ENCODE results near the gene ARHGEF7. TPM values are rescaled to one million over a fixed set of nuclear protein-coding genes. Genes with fewer than 3 reads are reported as not detected.

The ARHGEF7 gene
- total and polyA plus RNA-seq, 8 donors = 52.8 to 86.0 (median 72.2) TPM

GRCh38 chr13:111171112-111171511 lies 56.0 kb downstream of the ARHGEF7 start:
- peaks cover 0 to 14% of the 10 kb centered on the region in 2 donors for H3K36me3 ChIP-seq
- H3K27me3 ChIP-seq = no peaks in the 10 kb centered on the region
- DNase-seq (no peak), ATAC-seq (no peak)
- H3K4me3 ChIP-seq = no peak overlapping the region
- peaks cover 0 to 15% of the 10 kb centered on the region in 2 donors for H3K4me1 ChIP-seq
- H3K27ac ChIP-seq = no peak overlapping the region
- TF ChIP-seq, protein P1, sequence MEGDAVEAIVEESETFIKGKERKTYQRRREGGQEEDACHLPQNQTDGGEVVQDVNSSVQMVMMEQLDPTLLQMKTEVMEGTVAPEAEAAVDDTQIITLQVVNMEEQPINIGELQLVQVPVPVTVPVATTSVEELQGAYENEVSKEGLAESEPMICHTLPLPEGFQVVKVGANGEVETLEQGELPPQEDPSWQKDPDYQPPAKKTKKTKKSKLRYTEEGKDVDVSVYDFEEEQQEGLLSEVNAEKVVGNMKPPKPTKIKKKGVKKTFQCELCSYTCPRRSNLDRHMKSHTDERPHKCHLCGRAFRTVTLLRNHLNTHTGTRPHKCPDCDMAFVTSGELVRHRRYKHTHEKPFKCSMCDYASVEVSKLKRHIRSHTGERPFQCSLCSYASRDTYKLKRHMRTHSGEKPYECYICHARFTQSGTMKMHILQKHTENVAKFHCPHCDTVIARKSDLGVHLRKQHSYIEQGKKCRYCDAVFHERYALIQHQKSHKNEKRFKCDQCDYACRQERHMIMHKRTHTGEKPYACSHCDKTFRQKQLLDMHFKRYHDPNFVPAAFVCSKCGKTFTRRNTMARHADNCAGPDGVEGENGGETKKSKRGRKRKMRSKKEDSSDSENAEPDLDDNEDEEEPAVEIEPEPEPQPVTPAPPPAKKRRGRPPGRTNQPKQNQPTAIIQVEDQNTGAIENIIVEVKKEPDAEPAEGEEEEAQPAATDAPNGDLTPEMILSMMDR (IDR thresholded peaks at IDR 0.05) = no peak
- no peaks in the 10 kb centered on the region for H3K9me3 ChIP-seq
- intact Hi-C loops (cut with DNase I) = no loop called here

GRCh38 chr13:111171629-111172028 lies 56.5 kb downstream of the ARHGEF7 start:
- no peak for DNase-seq
- intact Hi-C loops (cut with DNase I) = no loop called here
- Histone ChIP-seq H3K27ac (no peak overlapping the region), H3K27me3 (no peaks in the 10 kb centered on the region), H3K9me3 (no peaks in the 10 kb centered on the region), H3K4me1 (peaks cover 0 to 18% of the 10 kb centered on the region in 2 donors), H3K4me3 (no peak overlapping the region), H3K36me3 (peaks cover 0 to 14% of the 10 kb centered on the region in 2 donors)
- TF ChIP-seq, protein P1 (IDR thresholded peaks at IDR 0.05) = no peak
- ATAC-seq = no peak

DNA sequence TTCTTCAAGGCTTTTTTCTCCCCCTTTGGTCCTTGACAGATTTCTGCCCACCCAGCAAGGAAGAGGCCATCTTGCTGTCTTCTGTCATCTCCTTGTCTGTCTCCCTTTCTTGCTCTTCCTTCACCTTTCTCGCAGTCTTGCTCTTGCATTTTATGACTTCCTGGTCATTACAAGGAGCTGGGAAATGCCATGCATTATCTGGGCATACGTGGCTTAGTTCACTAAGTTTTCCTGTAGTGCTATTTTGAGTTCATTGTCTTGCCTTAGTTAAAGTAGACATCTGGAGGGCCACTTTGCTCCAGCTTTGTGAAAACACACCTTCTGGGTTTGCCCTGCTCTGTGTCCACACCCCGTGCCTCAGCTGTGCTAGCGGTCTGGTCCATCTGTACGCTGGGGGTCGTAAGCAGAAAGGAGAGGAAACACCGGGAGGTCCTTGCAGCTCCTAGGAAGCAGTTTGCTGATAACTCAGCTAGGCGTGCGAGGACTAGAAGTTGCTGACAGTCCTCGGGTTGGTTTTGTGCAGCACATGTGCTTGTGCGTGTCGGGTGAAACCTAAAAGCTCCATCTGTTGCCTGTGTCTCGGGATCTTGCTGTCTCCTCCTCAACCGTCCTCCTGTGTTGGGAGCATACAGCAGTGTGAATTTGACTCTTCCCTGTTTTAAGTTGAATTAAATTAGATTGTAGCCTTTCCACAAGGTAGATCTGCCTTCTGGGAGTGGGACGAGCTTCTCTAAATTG lies 59.4 kb downstream of the ARHGEF7 start:
- Histone ChIP-seq H3K27me3 (no peaks in the 10 kb centered on the region), H3K27ac (no peak overlapping the region), H3K4me3 (no peak overlapping the region), H3K36me3 (peaks cover 0 to 9% of the 10 kb centered on the region in 2 donors), H3K4me1 (peaks cover 0 to 25% of the 10 kb centered on the region in 2 donors), H3K9me3 (no peaks in the 10 kb centered on the region)
- DNase-seq (no peak), ATAC-seq (no peak)
- intact Hi-C loops (cut with DNase I) = no loop called here
- TF ChIP-seq, protein P1 (IDR thresholded peaks at IDR 0.05) = no peak

GRCh38 chr13:111175372-111175771 lies 60.3 kb downstream of the ARHGEF7 start:
- H3K4me3 ChIP-seq = no peak overlapping the region
- no peaks in the 10 kb centered on the region for H3K9me3 ChIP-seq
- ATAC-seq = no peak
- intact Hi-C loops (cut with DNase I) = no loop called here
- no peaks in the 10 kb centered on the region for H3K27me3 ChIP-seq
- peaks cover 0 to 25% of the 10 kb centered on the region in 2 donors for H3K4me1 ChIP-seq
- H3K36me3 ChIP-seq = peaks cover 0 to 9% of the 10 kb centered on the region in 2 donors
- DNase-seq = no peak
- TF ChIP-seq, protein P1 (IDR thresholded peaks at IDR 0.05) = no peak
- no peak overlapping the region for H3K27ac ChIP-seq

DNA sequence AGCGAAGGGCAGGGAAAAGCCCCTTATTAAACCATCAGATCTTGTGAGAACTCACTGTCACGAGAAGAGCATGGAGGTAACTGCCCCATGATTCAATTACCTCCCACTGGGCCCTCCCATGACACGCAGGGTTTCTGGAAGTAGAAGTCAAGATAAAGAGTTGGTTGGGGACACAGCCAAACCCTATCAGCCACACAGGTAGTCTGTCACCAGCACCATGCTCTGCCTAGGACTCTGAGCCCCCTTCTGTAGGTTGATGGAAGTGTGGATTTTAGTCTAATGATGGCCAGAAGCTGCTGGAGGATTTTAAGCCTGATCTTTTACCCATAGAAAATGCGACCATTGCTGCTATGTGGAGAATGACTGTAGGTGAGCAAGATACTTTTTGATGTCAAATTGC lies 60.8 kb downstream of the ARHGEF7 start:
- peaks cover 0 to 9% of the 10 kb centered on the region in 2 donors for H3K36me3 ChIP-seq
- TF ChIP-seq, protein P1 (IDR thresholded peaks at IDR 0.05) = no peak
- intact Hi-C loops (cut with DNase I) = no loop called here
- H3K27me3 ChIP-seq = no peaks in the 10 kb centered on the region
- H3K4me3 ChIP-seq = no peak overlapping the region
- H3K27ac ChIP-seq = no peak overlapping the region
- ATAC-seq (no peak), DNase-seq (no peak)
- no peaks in the 10 kb centered on the region for H3K9me3 ChIP-seq
- peaks cover 0 to 25% of the 10 kb centered on the region in 2 donors for H3K4me1 ChIP-seq
